K562 (cell line): ENCODE results near the gene SH2D4B. TPM values are rescaled to one million over a fixed set of nuclear protein-coding genes. Genes with fewer than 3 reads are reported as not detected.

Experiments
- ATAC-seq: fragments of 200-7000 bp; cut with Tn5 transposase; 3 replicates; pipeline ENCODE4 v1.9.1; 2020; ENCODE audit warnings: moderate library complexity
- BruUV-seq: library from RNA; stranded (reverse); fragments of 400-500 nt; replicated peaks from 2 replicates; lab custom pipeline; 2021; lab: Mats Ljungman, UMichigan
- CTCF ChIA-PET: fragments of 300-600 bp; formaldehyde crosslinking; extraction: SDS; loops from one replicate; lab custom pipeline; 2021; ENCODE audit warnings: low intra/inter-chr PET ratio; lab: Yijun Ruan, JAX
- POLR2A ChIA-PET: fragments of 300-600, 350-650 bp; sonication (Branson Sonifier 250); formaldehyde crosslinking; extraction: SDS; loops from one replicate; lab custom pipeline; 2021; ENCODE audit warnings: antibody characterized with exemption, inconsistent platforms; lab: Yijun Ruan, JAX
- DNase-seq, 4 experiments: peaks; one replicate each; pipeline versions ENCODE4 v3.0.0 to v3.0.0-alpha.2; 2011 to 2018; ENCODE audit warnings: low spot score in 3 of 4, mixed read lengths in 3 of 4; ENCODE audit errors: extremely low read depth in 1 of 4
- FAIRE-seq: peaks from 2 replicates; lab custom pipeline; 2011; peaks lifted over from hg19 to GRCh38; lab: Jason Lieb, UNC
- H2AFZ ChIP-seq: 2 replicates; pipeline ENCODE4 v1.6.0; 2011; ENCODE audit warnings: low read depth, low read length, control low read depth, inconsistent platforms
- H3K27ac ChIP-seq: fragments of 200-600 bp; 3 replicates; pipeline ENCODE4 v1.8.0; 2011; ENCODE audit warnings: low read depth, mild to moderate bottlenecking, control low read depth, inconsistent platforms, low read length, moderate library complexity, mixed read lengths; ENCODE audit errors: extremely low read depth
- H3K27me3 ChIP-seq, 2 experiments: fragments of 300-600 bp in 1 of 2; 2 replicates in 1 of 2; 3 replicates in 1 of 2; pipeline versions ENCODE4 v1.6.0 to v1.8.0; 2011; ENCODE audit warnings: inconsistent platforms in 2 of 2, low read length in 2 of 2, mild to moderate bottlenecking in 1 of 2, mixed read lengths in 1 of 2, moderate library complexity in 1 of 2; ENCODE audit not compliant: control insufficient read depth in 2 of 2, insufficient read depth in 2 of 2
- H3K36me3 ChIP-seq: fragments of 300-600 bp; 3 replicates; pipeline ENCODE4 v1.8.0; 2011; ENCODE audit warnings: mild to moderate bottlenecking, low read length, inconsistent platforms; ENCODE audit not compliant: control insufficient read depth, insufficient read depth
- H3K4me1 ChIP-seq, 2 experiments: fragments of 200-600 bp in 1 of 2; replicated peaks in 1 of 2; 2 replicates in 1 of 2; 3 replicates in 1 of 2; pipeline versions ENCODE4 v1.5.1 to v1.8.0; 2011; ENCODE audit warnings: inconsistent platforms in 2 of 2, low read length in 2 of 2, mild to moderate bottlenecking in 1 of 2, mixed read lengths in 1 of 2, moderate library complexity in 1 of 2; ENCODE audit not compliant: control insufficient read depth in 2 of 2, insufficient read depth in 2 of 2
- H3K4me2 ChIP-seq: 2 replicates; pipeline ENCODE4 v1.6.1; 2011; ENCODE audit warnings: low read length, control low read depth, inconsistent platforms, mixed read lengths; ENCODE audit not compliant: insufficient read depth
- H3K4me3 ChIP-seq: fragments of 200-600 bp; sonication (generic), shearing (Covaris generic); 2 replicates; pipeline ENCODE4 v1.5.1; 2016; ENCODE audit warnings: control low read depth, inconsistent platforms
- H3K79me2 ChIP-seq: fragments of 200-600 bp; 3 replicates; pipeline ENCODE4 v1.8.0; 2011; ENCODE audit warnings: low read length, inconsistent platforms; ENCODE audit not compliant: control insufficient read depth, insufficient read depth
- H3K9ac ChIP-seq, 2 experiments: 2 replicates each; pipeline versions ENCODE4 v1.6.0 to v1.6.1; 2011; ENCODE audit warnings: low read depth in 2 of 2, low read length in 2 of 2, control low read depth in 1 of 2, inconsistent platforms in 1 of 2, mild to moderate bottlenecking in 1 of 2, mixed read lengths in 1 of 2; ENCODE audit not compliant: insufficient read depth in 1 of 2
- H3K9me1 ChIP-seq: one replicate; pipeline ENCODE4 v1.6.0; 2011; ENCODE audit warnings: inconsistent platforms, mild to moderate bottlenecking, low read length, moderate library complexity; ENCODE audit not compliant: control insufficient read depth, insufficient read depth
- H3K9me3 ChIP-seq: replicated peaks from 2 replicates; pipeline ENCODE4 v1.5.1; 2011; ENCODE audit warnings: low read depth, low read length, inconsistent platforms; ENCODE audit not compliant: control insufficient read depth, insufficient read depth
- H4K20me1 ChIP-seq: replicated peaks from 2 replicates; pipeline ENCODE4 v1.6.1; 2011; ENCODE audit warnings: low read length, inconsistent platforms, mixed read lengths; ENCODE audit not compliant: control insufficient read depth, insufficient read depth
- ETS1 ChIP-seq: conservative IDR thresholded peaks from 2 replicates; pipeline ENCODE4 v1.6.1; 2011; ENCODE audit warnings: low read depth, mild to moderate bottlenecking, low read length; ENCODE audit not compliant: control insufficient read depth
- GTF3C2 ChIP-seq: IDR thresholded peaks from 3 replicates; pipeline ENCODE4 v1.6.1; 2011; ENCODE audit warnings: borderline replicate concordance, mild to moderate bottlenecking, moderate library complexity; ENCODE audit not compliant: insufficient read length; ENCODE audit errors: extremely low read depth
- PHTF2 ChIP-seq: fragments of 250-450 bp; sonication (Bioruptor Pico); IDR thresholded peaks from 2 replicates; pipeline ENCODE4 v1.5.0; 2021; ENCODE audit warnings: mild to moderate bottlenecking
- STAT5A ChIP-seq: IDR thresholded peaks from 2 replicates; pipeline ENCODE4 v1.6.1; 2012; ENCODE audit warnings: low read length, inconsistent platforms, borderline replicate concordance
- ZNF696 ChIP-seq: fragments of 250-450 bp; sonication (Bioruptor Pico); conservative IDR thresholded peaks from 2 replicates; pipeline ENCODE4 v1.4.0; 2020; ENCODE audit warnings: mild to moderate bottlenecking, moderate library complexity
- in situ Hi-C: fragments of 300-500 bp; cut with MboI; formaldehyde crosslinking; loops from 4 replicates; pipeline ENCODE4 v1.15.0; 2018; ENCODE audit warnings: inconsistent platforms, mixed read lengths
- intact Hi-C: fragments of 100-400 bp; cut with micrococcal nuclease; formaldehyde crosslinking; loops from 2 replicates; pipeline ENCODE4 v1.14.2; 2022
- polyA plus RNA-seq, 8 experiments: library from polyadenylated mRNA; depleted of rRNA in 4 of 8; stranded (reverse) in 5 of 8; unstranded in 3 of 8; fragments of >200 nt; fragmentation: Nextera tagmentation in 2 of 8; fragmentation: Illumina TruSeq in 1 of 8; extraction: Ambion mirVana in 2 of 8; extraction: Trizol in 1 of 8; gene quantifications; 2 replicates each; pipeline versions ENCODE4 v1.2.1 to v1.2.3, GENCODE V29; 2011 to 2014; ENCODE audit warnings: inconsistent platforms in 1 of 8, missing spikeins in 1 of 8
- total RNA-seq, 7 experiments: library from RNA; depleted of rRNA in 6 of 7; stranded (reverse); fragments of >200 nt in 6 of 7; fragmentation: Illumina TruSeq in 2 of 7; extraction: Trizol in 2 of 7; gene quantifications; 2 replicates each; pipeline versions ENCODE4 v1.2.1 to v1.2.3, GENCODE V29; 2011 to 2021; ENCODE audit warnings: low replicate concordance in 1 of 7

The SH2D4B gene
- total and polyA plus RNA-seq, 9 of the 15 experiments (the other 6 are each of a cell fraction or from before 2014, with no cell fraction given) = 0.03 to 0.14 (median 0.04) TPM; not detected in 4

- Histone ChIP-seq H3K9me3 (no peaks in the 10 kb centered on the region), H3K9ac (no peak overlapping the region), H3K9me1 (no peaks in the 10 kb centered on the region), H2AFZ (no peak overlapping the region), H3K4me1 (no peaks in the 10 kb centered on the region), H3K27me3 (peaks cover 11 to 26% of the 10 kb centered on the region in 2 experiments; a peak in 4 of 5 replicates), H3K4me2 (no peak overlapping the region), H3K79me2 (no peaks in the 10 kb centered on the region), H4K20me1 (no peaks in the 10 kb centered on the region), H3K27ac (no peak overlapping the region), H3K4me3 (no peak overlapping the region), H3K36me3 (no peaks in the 10 kb centered on the region)
- POLR2A ChIA-PET = interaction anchor here (0.5 to 0.6 kb wide), 2 partner anchors 13 to 237 kb away, joined by 3 read pairs; no protein-coding TSS in a partner anchor
- CTCF ChIA-PET = no interaction called here
- intact Hi-C loops = no loop called here
- TF ChIP-seq ZNF696 (no peak), PHTF2 (CRISPR knock-in tag) (no peak), GTF3C2 (no peak), ETS1 (no peak), STAT5A (no peak)
- FAIRE-seq = no peak
- in situ Hi-C loops = no loop called here
- no peak for DNase-seq
- BruUV-seq = no TSS peak
- no peak for ATAC-seq
These were observed 108.7 kb downstream of the SH2D4B start for GRCh38 chr10:80646366-80646765.
